ENCODE data around the gene GPR78. TPM values are rescaled to one million over a fixed set of nuclear protein-coding genes. Genes with fewer than 3 reads are reported as not detected.
"Not testable (repeated sequence)": the region's sequence is repeated elsewhere in the genome, so short reads cannot be mapped to it uniquely, and the experiment has no call there.

The GPR78 gene
- total RNA-seq, 2 donors from 2014 or later, result not detected

GRCh38 chr4:8617486-8618040 lies 37.4 kb downstream of the GPR78 start:
- H3K36me3 ChIP-seq, result no peaks in the 10 kb centered on the region
- no peak overlapping the region for H3K27ac ChIP-seq
- no peaks in the 10 kb centered on the region for H3K27me3 ChIP-seq
- no peak overlapping the region for H3K9ac ChIP-seq (ENCODE audit: low read depth in 2 of 2, low read length in 2 of 2)
- intact Hi-C loops (cut with DNase I), result no loop called here
- H3K4me3 ChIP-seq, result no peak overlapping the region
- H3K4me1 ChIP-seq, result no peaks in the 10 kb centered on the region
- H3K9me3 ChIP-seq, result no peaks in the 10 kb centered on the region
- no peak for DNase-seq
- TF ChIP-seq, protein P1, sequence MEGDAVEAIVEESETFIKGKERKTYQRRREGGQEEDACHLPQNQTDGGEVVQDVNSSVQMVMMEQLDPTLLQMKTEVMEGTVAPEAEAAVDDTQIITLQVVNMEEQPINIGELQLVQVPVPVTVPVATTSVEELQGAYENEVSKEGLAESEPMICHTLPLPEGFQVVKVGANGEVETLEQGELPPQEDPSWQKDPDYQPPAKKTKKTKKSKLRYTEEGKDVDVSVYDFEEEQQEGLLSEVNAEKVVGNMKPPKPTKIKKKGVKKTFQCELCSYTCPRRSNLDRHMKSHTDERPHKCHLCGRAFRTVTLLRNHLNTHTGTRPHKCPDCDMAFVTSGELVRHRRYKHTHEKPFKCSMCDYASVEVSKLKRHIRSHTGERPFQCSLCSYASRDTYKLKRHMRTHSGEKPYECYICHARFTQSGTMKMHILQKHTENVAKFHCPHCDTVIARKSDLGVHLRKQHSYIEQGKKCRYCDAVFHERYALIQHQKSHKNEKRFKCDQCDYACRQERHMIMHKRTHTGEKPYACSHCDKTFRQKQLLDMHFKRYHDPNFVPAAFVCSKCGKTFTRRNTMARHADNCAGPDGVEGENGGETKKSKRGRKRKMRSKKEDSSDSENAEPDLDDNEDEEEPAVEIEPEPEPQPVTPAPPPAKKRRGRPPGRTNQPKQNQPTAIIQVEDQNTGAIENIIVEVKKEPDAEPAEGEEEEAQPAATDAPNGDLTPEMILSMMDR (IDR thresholded peaks at IDR 0.05), result no peak

- intact Hi-C loops (cut with DNase I), result no loop called here
- Histone ChIP-seq H3K4me3 (no peak overlapping the region), H3K36me3 (no peaks in the 10 kb centered on the region), H3K27me3 (no peaks in the 10 kb centered on the region), H3K27ac (no peak overlapping the region), H3K9ac (ENCODE audit: low read depth in 2 of 2, low read length in 2 of 2) (no peak overlapping the region), H3K4me1 (no peaks in the 10 kb centered on the region), H3K9me3 (no peaks in the 10 kb centered on the region)
- DNase-seq, result no peak
- TF ChIP-seq, protein P1 (IDR thresholded peaks at IDR 0.05), result no peak
Measured at GRCh38 chr4:8618421-8618820, 38.2 kb downstream of the GPR78 start.

DNA sequence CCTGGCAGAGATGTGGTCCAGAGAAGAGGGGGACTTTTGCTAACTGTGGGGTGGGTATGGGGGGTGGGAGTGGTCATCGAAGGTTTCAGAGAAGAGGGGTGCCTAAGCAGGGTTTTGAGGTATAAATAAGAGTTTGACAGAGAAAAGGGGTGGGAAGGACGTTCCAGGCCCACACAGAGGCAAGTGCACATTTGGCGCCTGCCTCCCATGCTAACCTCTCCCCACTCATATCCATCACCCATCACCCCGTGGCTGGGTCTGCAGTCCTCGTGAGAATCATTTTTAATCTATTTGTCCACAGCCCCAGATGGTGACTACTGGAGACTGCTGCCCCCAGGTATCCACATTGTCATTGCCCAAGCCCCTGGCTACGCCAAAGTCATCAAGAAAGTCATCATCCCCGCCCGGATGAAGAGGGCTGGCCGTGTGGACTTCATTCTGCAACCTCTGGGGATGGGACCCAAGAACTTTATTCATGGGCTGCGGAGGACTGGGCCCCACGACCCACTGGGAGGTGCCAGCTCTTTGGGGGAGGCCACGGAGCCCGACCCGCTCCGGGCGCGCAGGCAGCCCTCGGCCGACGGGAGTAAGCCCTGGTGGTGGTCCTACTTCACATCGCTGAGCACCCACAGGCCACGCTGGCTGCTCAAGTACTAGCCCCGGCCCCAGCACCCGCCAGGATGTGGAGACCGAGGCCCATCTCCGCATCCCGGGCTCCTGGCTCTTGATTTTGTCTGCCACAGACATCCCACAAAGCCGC lies 38.9 kb downstream of the GPR78 start:
- DNase-seq, result no peak

DNA sequence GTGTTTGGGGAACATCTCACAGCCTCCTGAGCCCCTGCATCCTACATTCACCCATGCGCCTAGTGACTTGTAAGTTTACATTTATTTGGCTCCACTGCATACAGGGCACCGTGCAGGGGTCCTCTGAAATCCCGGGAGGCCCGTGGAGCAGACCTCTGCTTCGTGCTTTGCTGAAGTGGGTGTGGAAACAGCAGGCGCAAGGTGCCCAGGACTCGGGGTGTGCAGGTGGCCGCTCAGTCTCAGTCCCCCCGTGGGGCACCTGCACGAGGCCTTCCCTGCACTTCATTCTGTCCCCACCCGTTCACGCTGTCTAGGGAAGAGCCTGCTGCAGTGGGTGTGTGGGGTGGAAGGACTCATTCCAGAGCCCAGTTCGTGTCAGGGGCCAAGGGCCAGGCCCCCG lies 40.9 kb downstream of the GPR78 start:
- intact Hi-C loops (cut with DNase I); H3K27me3 ChIP-seq; H3K36me3 ChIP-seq; DNase-seq; H3K27ac ChIP-seq; H3K4me1 ChIP-seq; H3K9me3 ChIP-seq; H3K4me3 ChIP-seq; H3K9ac ChIP-seq (ENCODE audit: low read depth in 2 of 2, low read length in 2 of 2): not testable (repeated sequence)

More for the DNA sequence above, 38.9 kb downstream of the GPR78 start:
- TF ChIP-seq, protein P1 (IDR thresholded peaks at IDR 0.05), result no peak
- Histone ChIP-seq H3K9me3 (no peaks in the 10 kb centered on the region), H3K4me3 (no peak overlapping the region), H3K27ac (no peak overlapping the region), H3K27me3 (no peaks in the 10 kb centered on the region), H3K4me1 (no peaks in the 10 kb centered on the region), H3K36me3 (no peaks in the 10 kb centered on the region), H3K9ac (ENCODE audit: low read depth in 2 of 2, low read length in 2 of 2) (no peak overlapping the region)
- intact Hi-C loops (cut with DNase I), result no loop called here

GRCh38 chr4:8624601-8625272 lies 44.5 kb downstream of the GPR78 start:
- H3K27ac ChIP-seq; H3K9ac ChIP-seq (ENCODE audit: low read depth in 2 of 2, low read length in 2 of 2); H3K9me3 ChIP-seq; H3K4me1 ChIP-seq; intact Hi-C loops (cut with DNase I); H3K4me3 ChIP-seq; H3K36me3 ChIP-seq; H3K27me3 ChIP-seq; DNase-seq: not testable (repeated sequence)

DNA sequence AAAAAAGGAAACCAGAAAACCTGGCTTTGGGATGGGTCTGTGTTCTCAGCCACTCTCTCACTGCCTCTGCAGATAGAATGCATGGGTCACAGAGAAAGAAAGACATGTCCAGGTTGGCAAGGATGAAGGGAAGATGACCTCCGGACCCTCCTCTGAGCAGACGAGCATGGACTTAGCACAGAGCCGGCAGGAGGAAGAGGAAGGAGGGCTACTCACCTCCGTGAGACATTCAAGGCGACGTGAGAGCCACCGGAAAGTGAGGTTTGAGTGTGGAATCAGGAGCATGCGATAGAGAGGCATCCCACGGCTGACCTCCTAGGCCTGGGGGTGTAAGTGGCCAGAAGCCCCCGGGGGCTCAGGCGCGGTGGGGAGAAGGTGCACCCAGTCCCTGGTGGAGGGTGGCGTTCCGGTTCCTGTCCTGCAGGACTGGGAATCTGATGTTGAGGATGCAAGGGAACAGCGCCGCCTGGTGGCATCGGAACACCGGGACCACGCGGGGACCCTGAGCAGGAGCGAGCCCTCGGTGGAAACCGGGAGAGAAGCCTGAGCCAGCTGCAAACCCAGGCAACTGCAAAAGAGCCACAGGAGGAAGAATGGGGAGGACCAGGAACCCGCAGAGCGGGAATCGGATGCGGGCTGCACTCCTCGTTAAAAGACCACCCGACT lies 50.2 kb downstream of the GPR78 start:
- H3K9ac ChIP-seq (ENCODE audit: low read depth in 2 of 2, low read length in 2 of 2); H3K27me3 ChIP-seq; H3K9me3 ChIP-seq; H3K4me1 ChIP-seq; H3K36me3 ChIP-seq; H3K27ac ChIP-seq; H3K4me3 ChIP-seq; intact Hi-C loops (cut with DNase I); DNase-seq: not testable (repeated sequence)

DNA sequence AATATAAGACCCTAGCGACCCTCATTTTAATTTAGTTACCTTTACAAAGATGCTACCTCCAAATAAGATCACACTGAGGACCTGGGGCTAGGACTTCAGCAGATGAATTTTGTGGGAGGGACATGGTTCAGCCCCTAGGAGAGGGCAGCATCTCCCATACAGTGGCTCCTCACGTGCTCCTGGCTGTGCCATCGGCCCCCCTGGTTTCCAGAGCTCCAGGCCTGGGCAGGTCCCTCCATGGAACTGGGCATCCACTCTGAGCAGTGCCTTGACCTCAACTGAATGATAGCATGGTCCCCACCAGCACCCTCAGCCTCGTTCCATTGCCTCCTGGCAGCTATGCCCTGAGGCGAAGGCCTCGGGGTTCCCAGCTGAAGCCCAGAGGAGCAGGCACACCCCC lies 51.7 kb downstream of the GPR78 start:
- intact Hi-C loops (cut with DNase I); H3K9me3 ChIP-seq; H3K27ac ChIP-seq; H3K4me1 ChIP-seq; DNase-seq; H3K27me3 ChIP-seq; H3K9ac ChIP-seq (ENCODE audit: low read depth in 2 of 2, low read length in 2 of 2); H3K36me3 ChIP-seq; H3K4me3 ChIP-seq: not testable (repeated sequence)

DNA sequence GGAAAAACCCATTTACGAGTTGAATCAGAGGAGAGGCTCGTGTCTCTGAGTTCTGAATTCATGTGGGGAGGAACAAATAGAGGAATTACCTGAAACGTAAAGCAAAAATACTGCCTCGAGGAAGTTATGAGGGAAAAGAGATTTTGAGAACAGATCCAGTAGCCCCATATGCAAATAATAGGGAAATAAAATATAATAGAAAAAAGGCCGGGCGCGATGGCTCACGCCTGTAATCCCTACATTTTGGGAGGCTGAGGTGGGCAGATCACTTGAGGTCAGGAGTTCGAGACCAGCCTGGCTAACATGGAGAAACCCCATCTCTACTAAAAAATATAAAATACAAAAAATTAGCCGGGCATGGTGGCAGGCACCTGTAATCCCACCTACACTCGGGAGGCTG lies 54.6 kb downstream of the GPR78 start:
- H3K36me3 ChIP-seq; H3K9ac ChIP-seq (ENCODE audit: low read depth in 2 of 2, low read length in 2 of 2); H3K9me3 ChIP-seq; DNase-seq; H3K27me3 ChIP-seq; H3K4me3 ChIP-seq; intact Hi-C loops (cut with DNase I); H3K27ac ChIP-seq; H3K4me1 ChIP-seq: not testable (repeated sequence)

- H3K27ac ChIP-seq; H3K9ac ChIP-seq (ENCODE audit: low read depth in 2 of 2, low read length in 2 of 2); intact Hi-C loops (cut with DNase I); H3K4me3 ChIP-seq; DNase-seq; H3K27me3 ChIP-seq; H3K4me1 ChIP-seq; H3K9me3 ChIP-seq; H3K36me3 ChIP-seq: not testable (repeated sequence)
Measured at GRCh38 chr4:8635897-8636554, 55.8 kb downstream of the GPR78 start.

Data from colonic mucosa (tissue), 4 donors.